ENCODE data around the gene SHROOM3.

DNA sequence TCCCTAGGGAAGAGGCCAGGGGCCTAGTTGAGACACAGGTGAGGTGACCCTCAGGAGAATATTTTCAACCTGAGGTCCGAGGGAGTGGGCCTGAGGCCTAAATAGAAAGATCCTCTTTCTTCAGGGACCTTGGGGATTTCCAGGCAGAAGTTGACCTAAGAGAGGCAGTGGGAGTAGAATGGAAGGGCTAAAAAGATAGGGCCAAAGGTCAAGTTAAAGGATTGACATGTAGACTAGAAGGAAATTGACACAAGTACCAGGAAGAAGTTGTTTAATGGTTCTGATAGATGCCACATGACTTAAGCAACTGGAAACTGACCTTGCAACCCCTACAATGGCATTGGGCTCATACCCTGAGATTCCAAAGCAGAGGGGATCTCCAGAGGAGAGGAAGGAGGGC lies 76.9 kb downstream of the SHROOM3 start:
- TF ChIP-seq POLR2AphosphoS5 (IDR thresholded peaks at IDR 0.05) = no peak
- TF ChIP-seq, protein P1, sequence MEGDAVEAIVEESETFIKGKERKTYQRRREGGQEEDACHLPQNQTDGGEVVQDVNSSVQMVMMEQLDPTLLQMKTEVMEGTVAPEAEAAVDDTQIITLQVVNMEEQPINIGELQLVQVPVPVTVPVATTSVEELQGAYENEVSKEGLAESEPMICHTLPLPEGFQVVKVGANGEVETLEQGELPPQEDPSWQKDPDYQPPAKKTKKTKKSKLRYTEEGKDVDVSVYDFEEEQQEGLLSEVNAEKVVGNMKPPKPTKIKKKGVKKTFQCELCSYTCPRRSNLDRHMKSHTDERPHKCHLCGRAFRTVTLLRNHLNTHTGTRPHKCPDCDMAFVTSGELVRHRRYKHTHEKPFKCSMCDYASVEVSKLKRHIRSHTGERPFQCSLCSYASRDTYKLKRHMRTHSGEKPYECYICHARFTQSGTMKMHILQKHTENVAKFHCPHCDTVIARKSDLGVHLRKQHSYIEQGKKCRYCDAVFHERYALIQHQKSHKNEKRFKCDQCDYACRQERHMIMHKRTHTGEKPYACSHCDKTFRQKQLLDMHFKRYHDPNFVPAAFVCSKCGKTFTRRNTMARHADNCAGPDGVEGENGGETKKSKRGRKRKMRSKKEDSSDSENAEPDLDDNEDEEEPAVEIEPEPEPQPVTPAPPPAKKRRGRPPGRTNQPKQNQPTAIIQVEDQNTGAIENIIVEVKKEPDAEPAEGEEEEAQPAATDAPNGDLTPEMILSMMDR (IDR thresholded peaks at IDR 0.05) = no peak
- no peak for TF ChIP-seq POLR2A (IDR thresholded peaks at IDR 0.05; ENCODE audit: low read depth)
- no peak for TF ChIP-seq EP300 (IDR thresholded peaks at IDR 0.05)

Data from esophagus muscularis mucosa (tissue), 4 donors.